Fibroblast of mammary gland (primary cell): ENCODE results near the gene SDR39U1.

Source experiments
- DNase-seq: peaks from one replicate; pipeline ENCODE4 v3.0.0-alpha.2; 2010; ENCODE audit warnings: low read depth
- H3K4me3 ChIP-seq: 2 replicates; pipeline ENCODE4 v1.5.1; 2011; ENCODE audit warnings: low read depth, mild to moderate bottlenecking, low read length, moderate library complexity; ENCODE audit not compliant: control insufficient read depth
- CTCF ChIP-seq: conservative IDR thresholded peaks from 2 replicates; pipeline ENCODE4 v1.5.1; 2011; ENCODE audit warnings: low read depth, low read length, inconsistent platforms; ENCODE audit not compliant: control insufficient read depth, insufficient read depth

The SDR39U1 gene

GRCh38 chr14:24427537-24428508 lies 14.8 kb downstream of the SDR39U1 start:
- no peak overlapping the region for H3K4me3 ChIP-seq
- no peak for DNase-seq

GRCh38 chr14:24426912-24427536 lies 15.6 kb downstream of the SDR39U1 start:
- H3K4me3 ChIP-seq = no peak overlapping the region
- no peak for DNase-seq
- no peak for TF ChIP-seq CTCF

More at GRCh38 chr14:24427537-24428508, 14.8 kb downstream of the SDR39U1 start:
- TF ChIP-seq CTCF = no peak

- no peak for DNase-seq
- TF ChIP-seq CTCF = no peak
- no peak overlapping the region for H3K4me3 ChIP-seq
Measured at GRCh38 chr14:24426150-24426911, 16.2 kb downstream of the SDR39U1 start.

- peak; percentile 90 for DNase-seq
- no peak overlapping the region for H3K4me3 ChIP-seq
- no peak for TF ChIP-seq CTCF
Measured at GRCh38 chr14:24425704-24426103, 16.9 kb downstream of the SDR39U1 start.

GRCh38 chr14:24422694-24423601 lies 19.6 kb downstream of the SDR39U1 start:
- H3K4me3 ChIP-seq = no peak overlapping the region
- no peak for TF ChIP-seq CTCF
- no peak for DNase-seq
